Measurements from ENCODE around the gene CLASRP.
A peak's percentile ranks its signal among the peaks of the same experiment; 100 is the strongest.

DNA sequence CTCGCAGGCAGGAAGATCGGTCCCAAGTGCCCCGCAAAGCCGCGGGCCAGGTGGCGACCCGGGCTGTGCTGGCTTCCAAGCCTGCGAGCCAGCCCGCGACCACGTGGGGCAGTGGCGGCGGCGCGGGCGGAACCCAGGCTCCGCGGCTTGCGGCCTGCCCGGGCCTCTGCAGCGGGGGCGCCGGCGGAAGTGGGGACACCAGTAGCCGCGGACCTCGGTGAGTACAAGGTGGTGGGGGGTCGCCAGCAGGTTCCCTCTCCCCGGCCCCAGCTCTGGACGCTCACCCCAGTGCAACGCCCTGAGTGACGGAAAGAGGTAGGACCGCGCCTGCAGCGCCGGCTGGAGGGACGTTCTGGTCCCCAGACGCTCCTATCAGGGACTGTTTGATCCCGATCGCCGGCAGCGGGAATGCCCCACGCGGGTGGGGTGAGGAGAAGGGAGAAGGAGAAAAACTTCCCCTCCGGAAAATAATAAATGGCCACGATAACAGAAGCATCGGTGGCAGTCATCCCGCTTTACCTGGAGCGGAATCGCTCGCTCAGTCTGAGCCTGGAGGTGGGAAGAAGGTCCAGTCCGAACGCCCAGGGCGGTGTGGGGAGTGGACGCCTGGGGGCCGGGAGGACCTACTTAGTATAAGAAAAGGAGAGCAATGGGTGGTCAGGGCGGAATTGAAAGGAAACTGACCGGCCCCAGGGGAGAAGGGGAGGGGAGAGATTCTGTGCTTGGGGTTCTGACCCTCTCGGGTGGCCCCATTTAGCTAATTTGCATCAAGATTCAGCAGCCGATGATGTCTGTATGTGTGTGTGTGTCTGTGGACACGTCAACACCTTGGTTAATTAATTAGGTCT, 40.4 kb downstream of the CLASRP start, which contains the start of gene GEMIN7:
- TF ChIP-seq POLR2A (IDR thresholded peaks at IDR 0.05) = no peak
- TF ChIP-seq, protein P1, sequence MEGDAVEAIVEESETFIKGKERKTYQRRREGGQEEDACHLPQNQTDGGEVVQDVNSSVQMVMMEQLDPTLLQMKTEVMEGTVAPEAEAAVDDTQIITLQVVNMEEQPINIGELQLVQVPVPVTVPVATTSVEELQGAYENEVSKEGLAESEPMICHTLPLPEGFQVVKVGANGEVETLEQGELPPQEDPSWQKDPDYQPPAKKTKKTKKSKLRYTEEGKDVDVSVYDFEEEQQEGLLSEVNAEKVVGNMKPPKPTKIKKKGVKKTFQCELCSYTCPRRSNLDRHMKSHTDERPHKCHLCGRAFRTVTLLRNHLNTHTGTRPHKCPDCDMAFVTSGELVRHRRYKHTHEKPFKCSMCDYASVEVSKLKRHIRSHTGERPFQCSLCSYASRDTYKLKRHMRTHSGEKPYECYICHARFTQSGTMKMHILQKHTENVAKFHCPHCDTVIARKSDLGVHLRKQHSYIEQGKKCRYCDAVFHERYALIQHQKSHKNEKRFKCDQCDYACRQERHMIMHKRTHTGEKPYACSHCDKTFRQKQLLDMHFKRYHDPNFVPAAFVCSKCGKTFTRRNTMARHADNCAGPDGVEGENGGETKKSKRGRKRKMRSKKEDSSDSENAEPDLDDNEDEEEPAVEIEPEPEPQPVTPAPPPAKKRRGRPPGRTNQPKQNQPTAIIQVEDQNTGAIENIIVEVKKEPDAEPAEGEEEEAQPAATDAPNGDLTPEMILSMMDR (IDR thresholded peaks at IDR 0.05) = peak in 1 of 4 experiments; percentile 10
- peak in 3 of 4 donors; percentile 36 to 62 (median 62) for TF ChIP-seq POLR2AphosphoS5 (IDR thresholded peaks at IDR 0.05)
- TF ChIP-seq EP300 (IDR thresholded peaks at IDR 0.05) = no peak

Measured in sigmoid colon (tissue), 4 donors.